NK-92 (cell line): ENCODE results near the gene RBMS1.

Experiments used
- DNase-seq: peaks from one replicate; lab custom pipeline; 2025; ENCODE audit not compliant: unreplicated experiment; lab: John Stamatoyannopoulos, UW

The RBMS1 gene

GRCh38 chr2:160337728-160338127 lies 155.9 kb downstream of the RBMS1 start:
- DNase-seq = no peak

- no peak for DNase-seq
Measured at GRCh38 chr2:160336635-160337034, 157.0 kb downstream of the RBMS1 start.

GRCh38 chr2:160336105-160336504 lies 157.5 kb downstream of the RBMS1 start:
- no peak for DNase-seq

GRCh38 chr2:160335441-160335840 lies 158.2 kb downstream of the RBMS1 start:
- DNase-seq = no peak

- no peak for DNase-seq
Measured at GRCh38 chr2:160334028-160334741, 159.4 kb downstream of the RBMS1 start.

GRCh38 chr2:160333324-160334027 lies 160.1 kb downstream of the RBMS1 start:
- no peak for DNase-seq

GRCh38 chr2:160332318-160332717 lies 161.3 kb downstream of the RBMS1 start:
- DNase-seq = no peak

GRCh38 chr2:160331258-160332025 lies 162.2 kb downstream of the RBMS1 start:
- DNase-seq = no peak

GRCh38 chr2:160328811-160329527 lies 164.6 kb downstream of the RBMS1 start:
- no peak for DNase-seq

- no peak for DNase-seq
Measured at GRCh38 chr2:160326786-160327185, 166.8 kb downstream of the RBMS1 start.

GRCh38 chr2:160325418-160325817 lies 168.2 kb downstream of the RBMS1 start:
- no peak for DNase-seq

- DNase-seq = no peak
Measured at GRCh38 chr2:160324917-160325316, 168.7 kb downstream of the RBMS1 start.

GRCh38 chr2:160324161-160324800 lies 169.3 kb downstream of the RBMS1 start:
- no peak for DNase-seq

GRCh38 chr2:160322320-160322719 lies 171.3 kb downstream of the RBMS1 start:
- DNase-seq = no peak

GRCh38 chr2:160321006-160321405 lies 172.6 kb downstream of the RBMS1 start:
- no peak for DNase-seq

- DNase-seq = no peak
Measured at GRCh38 chr2:160319700-160320099, 173.9 kb downstream of the RBMS1 start.

GRCh38 chr2:160318218-160318617 lies 175.4 kb downstream of the RBMS1 start:
- no peak for DNase-seq

- DNase-seq = no peak
Measured at GRCh38 chr2:160317181-160318099, 176.2 kb downstream of the RBMS1 start.

- DNase-seq = no peak
Measured at GRCh38 chr2:160315337-160315736, 178.3 kb downstream of the RBMS1 start.
